Stromal cell of bone marrow (primary cell): ENCODE measurements around the gene CFAP20DC.
"Not testable (repeated sequence)": the region's sequence is repeated elsewhere in the genome, so short reads cannot be mapped to it uniquely, and the experiment has no call there.

Source experiments
- DNase-seq: peaks from one replicate; pipeline ENCODE4 v3.0.0-alpha.2; 2012; ENCODE audit warnings: low read depth

Gene CFAP20DC

DNA sequence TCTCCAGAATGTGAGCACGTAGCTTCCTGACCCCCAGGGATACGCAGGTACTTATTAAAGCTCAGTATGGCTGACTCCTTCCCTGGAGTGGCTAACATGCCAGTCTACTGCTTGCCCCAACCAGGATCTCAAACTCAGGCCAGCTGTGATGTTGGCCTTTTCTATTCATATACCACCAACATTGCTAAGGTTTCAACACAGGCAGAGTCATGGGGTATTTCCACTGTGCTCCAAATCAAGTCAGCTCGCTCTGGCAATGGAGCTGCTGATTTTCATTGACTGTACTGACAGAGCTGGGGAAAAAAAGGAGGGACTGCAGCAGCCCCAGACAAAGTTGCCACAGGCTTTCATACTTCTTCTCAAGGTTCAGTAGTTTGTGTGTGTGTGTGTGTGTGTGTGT, 87.0 kb downstream of the CFAP20DC start:
- DNase-seq, result no peak

DNA sequence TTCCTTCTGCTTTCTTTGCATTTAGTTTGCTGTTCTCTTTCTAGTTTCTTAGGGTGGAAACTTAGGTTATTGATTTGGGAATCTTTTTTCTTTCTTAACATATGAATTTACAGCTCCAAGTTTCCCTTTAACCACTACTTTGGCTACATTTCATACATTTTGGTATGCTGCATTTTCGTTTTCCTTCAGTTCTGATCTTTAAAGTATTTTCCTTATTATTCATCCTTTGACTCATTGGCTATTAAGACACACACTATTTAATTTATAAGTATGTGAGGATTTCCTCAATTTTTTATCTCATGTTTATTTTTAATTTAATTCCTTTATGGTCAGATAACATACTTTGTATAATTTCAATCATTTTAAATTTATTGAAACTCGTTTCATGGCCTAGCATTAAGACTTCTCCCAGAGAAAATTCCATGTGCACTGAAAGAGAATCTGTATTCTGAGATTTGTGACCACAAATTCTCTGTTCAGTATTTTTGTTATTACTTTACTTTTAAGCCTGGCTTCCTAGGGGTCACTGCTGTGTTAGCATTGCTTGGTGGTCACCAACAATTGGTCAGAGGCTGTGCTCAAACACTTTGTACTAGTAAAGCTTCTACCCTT, 87.7 kb downstream of the CFAP20DC start:
- DNase-seq, result no peak

DNA sequence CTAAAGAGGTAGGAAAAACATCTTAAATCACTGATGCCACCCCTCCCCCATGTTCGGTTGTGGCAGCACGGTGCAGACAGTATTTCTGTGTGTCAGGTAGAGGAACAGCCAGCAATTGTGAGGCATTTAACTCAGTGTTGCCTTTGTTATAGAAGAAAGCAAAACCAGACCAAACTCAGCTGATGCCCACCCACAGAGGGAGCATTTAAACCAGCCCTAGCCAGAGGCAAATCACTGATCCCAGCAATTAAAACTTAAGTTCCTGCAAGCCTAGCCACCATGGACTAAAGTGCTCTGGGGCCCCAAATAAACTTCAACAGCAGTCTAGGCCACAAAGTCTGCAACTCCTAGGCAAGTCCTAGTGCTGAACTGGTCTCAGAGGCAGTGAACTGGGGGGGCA, 94.5 kb downstream of the CFAP20DC start:
- no peak for DNase-seq

DNA sequence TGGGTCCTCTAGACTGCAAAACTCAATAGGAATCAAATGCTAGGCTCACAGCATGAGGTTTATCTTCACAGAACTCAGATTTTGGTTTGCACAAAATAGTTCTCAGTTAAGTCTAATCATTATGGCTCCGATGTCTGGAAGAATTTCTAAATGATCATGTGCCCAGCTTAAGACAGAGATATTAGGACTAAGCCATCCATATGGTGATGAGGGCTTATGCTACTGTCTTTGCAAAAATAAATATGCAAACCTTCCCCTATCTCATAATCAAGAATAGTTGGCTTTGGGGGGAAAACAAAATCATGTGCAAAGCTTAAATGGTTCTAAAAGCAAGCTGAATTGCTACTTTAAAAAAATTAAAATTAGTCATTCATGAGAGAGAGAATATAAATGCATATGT, 96.5 kb downstream of the CFAP20DC start:
- DNase-seq, result no peak

DNA sequence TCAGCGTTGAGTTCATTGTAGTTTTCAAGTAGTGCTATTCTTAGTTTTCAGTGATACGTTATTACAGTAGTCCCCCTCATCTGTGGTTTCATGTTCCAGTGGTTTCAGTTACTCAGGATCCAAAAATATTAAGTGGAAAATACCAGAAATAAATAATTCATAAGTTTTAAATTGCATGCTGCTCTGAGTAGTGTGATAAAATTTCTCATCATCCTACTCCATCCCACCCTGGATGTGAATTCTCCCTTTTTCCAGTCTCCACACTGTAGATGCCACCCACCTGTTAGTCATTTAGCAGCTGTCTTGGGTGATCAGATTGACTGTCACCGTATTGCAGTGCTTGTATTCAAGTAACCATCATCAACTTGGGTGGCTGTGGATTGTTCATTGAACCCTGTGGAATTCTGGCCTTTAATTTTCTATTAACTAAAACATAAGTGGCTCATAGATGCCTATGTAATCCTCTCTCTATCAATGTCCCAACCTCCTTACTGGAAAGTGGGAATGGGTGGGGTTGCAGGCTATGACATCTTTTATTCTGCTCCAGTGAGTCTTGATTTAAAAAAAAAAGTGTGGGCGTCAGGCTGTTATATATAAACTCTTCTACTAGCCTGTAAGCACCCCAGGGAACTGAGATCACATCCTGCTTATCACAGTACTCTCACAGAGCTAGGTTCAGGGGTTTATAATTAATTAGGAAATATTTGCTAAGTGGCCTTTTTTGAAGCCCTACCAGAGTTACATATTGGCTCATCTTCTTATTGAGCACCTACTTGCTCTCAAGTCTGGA, 97.5 kb downstream of the CFAP20DC start:
- DNase-seq, result peak; percentile 44

DNA sequence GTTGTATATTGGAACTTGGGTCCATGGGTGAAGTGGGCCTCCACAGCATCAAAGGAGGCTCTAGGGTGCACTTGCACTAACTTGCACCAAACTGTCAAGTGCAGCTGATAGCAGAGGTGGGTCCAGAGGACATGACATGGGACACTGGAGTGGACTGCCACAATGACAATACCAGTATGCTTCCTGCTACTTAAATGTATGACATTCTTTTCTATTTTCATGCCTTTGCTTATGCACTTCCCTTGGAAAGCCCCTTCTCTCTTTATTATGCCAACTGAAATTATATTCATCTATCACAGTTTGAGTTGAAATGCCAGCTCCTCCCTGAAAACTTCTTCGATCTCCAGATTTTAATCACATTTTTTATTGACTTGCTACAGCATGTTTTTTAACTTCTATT, 101.8 kb downstream of the CFAP20DC start:
- DNase-seq, result no peak

DNA sequence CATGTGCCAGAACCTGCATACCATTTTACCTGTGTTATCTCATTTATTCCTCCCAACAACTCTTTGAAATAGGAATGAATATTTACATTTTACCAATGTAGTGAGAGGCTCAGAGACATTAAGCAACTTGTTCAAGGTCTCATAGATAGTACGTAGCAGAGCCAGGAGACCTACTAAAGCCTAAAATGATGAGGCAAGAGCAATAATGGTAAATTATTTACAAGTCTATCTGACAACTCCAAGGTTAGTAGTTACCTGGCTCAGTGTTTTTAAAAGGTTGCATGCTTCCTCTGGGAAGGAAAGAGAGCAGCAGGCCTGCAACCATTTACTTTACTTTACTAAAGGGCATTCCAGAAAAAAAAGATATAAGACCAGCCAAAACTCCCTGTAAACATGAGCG, 103.0 kb downstream of the CFAP20DC start:
- DNase-seq, result no peak

DNA sequence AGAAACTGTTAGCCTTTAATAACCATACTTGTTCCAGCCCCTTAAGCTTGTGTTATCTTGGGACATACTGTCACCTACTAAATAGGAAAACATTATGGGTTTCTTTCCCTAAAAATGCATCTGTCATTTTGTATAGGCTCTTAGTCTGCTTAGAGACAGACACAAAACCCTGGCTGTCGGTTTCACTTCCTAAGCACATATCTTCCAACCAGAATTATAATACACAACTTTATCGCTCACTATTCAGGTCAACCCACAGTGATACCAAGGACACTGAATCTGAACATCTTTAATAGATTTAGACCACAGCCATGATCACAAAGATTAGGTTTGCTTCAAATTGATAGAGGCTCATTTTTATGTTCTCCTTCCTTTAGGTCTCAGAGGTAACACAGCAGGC, 111.8 kb downstream of the CFAP20DC start:
- no peak for DNase-seq

DNA sequence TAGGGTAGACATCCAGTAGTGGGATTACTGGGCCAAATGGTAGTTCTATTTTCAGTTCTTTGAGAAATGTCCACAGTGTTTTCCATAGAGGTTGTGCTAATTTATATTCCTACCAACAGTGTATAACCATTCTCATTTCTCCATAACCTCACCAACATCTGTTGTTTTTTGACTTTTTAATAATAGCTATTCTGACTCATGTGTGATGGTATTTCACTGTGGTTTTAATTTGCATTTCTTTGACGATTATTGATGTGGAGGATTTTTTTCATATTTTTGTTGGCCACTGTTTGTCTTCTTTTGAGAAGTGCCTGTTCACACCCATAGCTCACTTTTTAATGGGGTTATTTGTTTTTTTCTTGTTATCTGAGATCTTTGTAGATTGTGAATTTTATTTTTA, 125.2 kb downstream of the CFAP20DC start:
- DNase-seq, result peak; percentile 24

DNA sequence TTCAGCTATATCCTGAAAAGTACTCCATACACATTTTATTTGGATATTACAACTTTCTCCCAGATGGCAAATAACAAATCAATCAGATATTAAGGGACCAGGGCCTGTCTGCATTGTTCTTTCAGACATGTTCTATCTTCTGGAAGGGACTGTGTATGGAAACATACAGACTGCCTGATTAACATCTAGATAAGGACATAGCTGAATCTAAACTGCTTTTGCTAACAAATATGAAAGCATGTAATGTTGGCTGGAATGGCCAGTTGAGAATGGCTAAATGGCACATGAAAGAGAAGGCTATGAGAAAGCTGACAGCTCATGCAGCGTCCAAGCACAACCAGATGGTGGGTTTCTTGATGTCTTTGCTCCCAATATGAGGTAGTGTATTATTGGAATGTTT, 149.4 kb downstream of the CFAP20DC start:
- no peak for DNase-seq

DNA sequence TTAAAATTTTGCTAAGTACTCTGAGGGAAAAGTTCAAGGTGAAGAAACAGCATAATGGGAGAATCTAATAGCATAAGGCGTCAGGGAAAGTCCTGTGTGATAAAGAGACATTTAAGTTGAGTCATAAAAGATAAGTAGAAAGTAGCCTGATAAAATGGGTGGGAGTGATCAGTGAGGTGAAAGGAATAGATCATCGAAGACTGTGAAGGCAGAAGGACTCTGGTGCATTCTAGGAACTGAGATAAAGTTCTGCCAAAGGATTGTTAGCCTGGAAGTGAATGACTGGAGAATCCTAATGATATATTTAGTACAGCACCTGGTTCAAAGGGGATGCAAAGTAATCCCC, 149.9 kb downstream of the CFAP20DC start:
- no peak for DNase-seq

DNA sequence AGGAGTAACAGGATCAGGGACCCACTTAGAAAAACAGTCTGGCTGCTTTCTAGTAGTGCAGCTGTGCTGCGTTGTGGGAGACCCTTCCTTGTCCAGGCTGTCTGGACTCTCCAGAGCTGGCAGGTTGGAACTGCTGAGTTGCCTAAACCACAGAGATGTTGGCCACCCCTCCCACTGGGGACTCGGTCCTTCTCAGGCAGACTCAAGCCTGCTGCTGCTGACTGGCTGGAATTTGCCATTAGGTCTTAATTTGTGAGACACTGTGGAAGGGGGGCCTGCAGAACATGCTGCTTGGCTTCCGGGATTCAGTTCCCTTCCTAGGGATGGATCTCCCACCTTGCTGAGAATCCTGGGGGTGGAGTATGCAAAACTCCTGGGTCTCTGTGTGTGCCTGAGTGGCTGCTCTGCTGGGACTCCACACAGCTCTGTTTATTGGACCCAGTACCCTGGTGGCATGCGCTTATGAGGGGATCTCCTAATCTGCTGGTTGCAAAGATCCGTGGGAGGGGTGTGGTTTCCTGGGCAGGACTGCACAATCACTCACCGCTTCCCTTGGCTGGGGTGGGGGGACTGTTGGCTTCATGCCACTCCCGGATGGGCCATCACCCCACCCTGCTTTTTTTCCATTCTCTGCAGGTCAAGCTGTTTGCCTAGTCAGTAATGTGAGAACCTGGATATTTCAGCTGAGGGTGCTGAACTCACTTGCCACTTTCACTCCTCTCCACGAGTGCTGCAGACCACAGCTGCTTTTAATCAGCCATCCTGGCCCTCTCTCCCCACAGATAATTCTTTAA, 150.5 kb downstream of the CFAP20DC start:
- no peak for DNase-seq

DNA sequence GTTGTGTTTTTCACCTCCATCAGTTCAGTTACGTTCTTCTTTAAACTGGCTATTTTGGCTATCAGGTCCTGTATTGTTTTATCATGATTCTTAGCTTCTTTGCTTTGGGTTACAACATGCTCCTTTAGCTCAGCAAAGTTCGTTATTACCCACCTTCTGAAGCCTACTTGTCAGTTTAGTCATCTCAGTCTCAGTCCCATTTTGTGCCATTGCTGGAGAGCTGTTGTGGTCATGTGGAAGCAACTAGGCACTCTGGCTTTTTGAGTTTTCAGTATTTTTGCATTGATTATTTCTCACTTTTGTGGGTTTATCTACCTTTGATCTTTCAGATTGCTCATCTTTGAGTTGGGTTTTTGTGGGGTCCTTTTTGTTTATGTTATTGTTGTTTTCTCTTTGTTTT, 151.3 kb downstream of the CFAP20DC start:
- no peak for DNase-seq

DNA sequence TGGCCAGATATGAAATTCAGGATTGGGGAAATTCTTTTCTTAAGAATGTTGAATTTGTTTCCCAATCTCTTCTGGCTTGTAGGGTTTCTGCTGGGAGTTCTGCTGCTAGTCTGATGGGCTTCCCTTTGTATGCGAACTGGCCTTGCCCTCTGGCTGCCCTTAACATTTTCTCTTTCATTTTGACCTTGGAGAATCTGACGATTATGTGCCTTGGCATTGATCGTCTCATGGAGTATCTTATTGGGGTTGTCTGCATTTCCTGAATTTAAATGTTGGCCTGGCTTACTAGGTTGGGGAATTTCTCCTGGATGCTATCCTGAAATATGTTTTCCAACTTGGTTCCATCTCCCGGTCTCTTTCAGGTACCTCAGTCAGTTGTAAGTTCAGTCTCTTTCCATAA, 152.2 kb downstream of the CFAP20DC start:
- no peak for DNase-seq

DNA sequence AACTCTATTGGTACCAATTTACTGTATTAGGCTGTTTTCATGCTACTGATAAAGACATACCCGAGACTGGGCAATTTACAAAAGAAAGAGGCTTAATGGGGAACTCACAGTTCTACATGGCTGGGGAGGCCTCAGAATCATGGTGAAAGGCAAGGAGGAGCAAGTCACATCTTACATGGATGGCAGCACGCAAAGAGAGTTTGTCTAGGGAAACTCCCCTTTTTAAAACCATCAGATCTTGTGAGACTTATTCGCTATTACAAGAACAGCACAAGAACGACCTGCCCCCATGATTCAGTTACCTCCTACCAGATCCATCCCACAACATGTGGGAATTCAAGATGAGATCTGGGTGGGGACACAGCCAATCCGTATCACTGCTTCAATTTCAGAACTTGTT, 154.1 kb downstream of the CFAP20DC start:
- DNase-seq, result not testable (repeated sequence)

DNA sequence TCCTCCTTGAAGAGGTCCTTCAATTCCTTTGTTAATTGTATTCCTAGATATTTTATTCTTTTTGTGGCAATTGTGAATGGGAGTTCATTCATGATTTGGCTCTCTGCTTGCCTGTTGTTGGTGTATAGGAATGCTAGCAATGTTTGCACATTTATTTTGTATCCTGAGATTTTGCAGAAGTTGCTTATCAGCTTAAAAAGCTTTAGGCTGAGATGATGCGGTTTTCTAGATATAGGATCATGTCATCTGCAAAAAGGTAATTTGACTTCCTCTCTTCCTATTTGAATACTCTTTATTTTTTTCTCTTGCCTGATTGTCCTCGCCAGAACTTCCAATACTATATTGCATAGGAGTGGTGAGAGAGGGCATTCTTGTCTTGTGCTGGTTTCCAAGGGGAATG, 157.3 kb downstream of the CFAP20DC start:
- not testable (repeated sequence) for DNase-seq

DNA sequence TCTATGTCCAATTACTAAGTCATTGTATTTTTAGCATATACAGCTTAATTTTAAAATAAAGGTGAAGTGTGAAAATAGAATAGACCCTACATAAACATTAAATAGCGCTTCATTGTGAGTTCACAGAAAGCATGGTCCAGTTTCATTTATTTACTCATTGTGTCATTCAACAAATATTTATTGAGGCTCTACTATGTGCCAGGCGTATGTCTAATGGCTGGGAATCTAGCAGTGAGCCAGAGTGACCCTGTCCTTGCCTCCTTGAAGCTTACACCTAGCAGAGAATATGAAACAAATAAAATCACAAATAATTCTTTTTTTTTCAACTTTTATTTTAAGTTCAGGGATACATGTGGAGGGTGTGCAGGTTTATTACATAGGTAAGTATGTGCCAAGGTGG, 161.7 kb downstream of the CFAP20DC start:
- no peak for DNase-seq

DNA sequence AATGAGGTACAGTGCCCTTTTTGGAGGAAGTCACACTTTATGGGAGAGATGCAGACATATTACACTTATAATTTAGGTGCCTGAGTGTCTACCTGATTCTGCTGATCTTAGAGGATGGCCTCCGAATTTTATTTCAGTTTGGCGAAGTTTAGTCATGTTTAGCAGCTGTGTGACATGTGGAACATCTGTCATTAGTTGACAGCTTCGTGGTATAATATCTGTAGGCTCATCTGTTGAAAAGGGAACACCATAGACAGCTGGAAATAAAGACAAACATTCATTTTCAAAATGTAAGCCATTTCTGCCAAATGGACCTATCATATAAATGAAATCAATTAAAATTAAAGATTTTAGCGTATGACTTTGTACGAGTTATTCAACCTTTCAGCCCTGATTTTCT, 165.4 kb downstream of the CFAP20DC start:
- no peak for DNase-seq

DNA sequence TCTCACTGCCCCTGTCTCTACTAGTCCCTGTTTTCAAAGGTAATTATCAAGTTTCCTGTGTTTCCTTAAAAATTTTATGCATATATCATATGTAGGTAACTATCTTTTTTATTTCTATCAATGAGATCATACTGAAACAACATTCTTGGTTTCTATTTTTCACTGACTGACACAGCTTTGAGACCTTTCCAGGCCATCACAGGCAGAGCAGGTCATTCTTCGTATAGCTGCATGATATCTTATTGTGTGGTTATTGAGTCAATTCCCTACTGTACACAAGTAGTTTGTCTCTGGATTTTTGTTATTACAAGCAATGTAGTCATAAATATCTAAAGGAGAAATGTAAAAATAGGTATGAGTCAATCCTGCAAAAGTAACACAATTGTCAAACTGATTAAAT, 169.6 kb downstream of the CFAP20DC start:
- no peak for DNase-seq

DNA sequence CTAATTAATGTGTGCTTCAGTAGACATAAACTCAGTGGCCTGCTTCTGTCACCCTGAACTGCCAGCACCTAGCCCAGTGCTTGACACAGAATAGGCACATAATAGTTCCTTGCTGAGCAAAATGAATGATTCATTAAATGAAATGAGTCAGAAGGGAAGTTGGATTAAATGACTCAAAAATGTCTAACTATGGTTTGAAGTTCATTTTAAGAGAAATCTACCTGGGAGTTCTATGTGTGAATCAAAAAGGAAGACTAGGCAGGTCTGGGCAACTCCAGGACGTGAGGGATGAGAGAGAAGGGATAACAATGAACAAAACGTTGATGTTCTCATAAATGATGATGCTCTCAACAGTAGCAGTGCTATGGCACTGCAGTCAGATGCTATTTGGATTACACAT, 175.0 kb downstream of the CFAP20DC start:
- DNase-seq, result peak; percentile 36

DNA sequence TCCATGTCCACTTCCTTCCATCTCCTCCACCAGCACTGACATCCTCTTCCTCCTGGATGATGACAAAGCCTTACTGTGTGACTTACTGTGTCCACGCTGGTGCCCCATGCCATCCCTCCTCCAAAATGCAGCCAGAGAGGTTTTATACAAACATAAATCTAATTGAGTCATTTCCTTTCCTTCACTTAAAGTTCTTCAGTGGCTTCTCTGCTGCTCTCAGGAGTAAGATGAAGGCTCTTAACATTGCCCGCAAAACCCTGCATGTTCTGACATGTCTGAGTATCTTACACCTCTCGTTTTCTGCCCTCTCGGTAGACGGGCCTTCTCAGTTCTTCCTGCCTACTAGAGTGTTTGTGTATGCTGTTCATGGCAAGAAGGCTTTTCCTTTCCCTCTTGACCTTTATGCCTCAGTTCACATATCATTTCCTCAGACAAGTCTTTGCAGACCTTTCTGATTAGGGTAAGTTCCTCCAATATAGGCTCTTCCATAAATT, 175.5 kb downstream of the CFAP20DC start:
- no peak for DNase-seq

DNA sequence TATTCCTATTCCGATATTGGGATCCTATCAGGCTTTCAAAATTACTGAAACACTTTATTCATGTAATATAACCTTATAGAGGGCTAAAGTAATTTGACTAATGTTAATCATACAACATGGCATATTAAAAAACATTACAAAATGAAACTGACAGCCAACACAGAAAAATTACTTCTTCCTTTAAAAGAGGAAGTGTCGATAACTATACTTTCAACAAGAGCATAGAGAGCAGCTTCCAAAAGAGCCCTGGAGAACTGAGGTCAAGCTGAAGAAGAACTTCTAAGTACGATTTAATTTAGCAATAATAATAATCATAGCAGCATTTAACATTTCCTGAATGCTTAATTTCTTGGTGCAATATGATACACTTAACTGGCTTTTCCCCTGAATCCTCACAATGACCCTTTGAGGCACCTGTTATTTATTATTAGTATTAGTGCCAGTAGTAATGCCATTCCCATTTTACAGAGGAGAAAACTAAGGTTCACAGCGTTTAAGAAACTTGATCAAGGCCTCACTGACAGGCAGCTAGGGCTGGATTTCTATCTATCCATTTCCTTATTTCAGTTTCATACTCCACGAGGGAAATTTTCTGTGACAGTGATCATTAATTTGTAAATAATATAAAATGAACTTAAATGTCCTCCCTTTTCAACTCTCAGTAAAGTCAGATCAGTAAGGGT, 181.6 kb downstream of the CFAP20DC start:
- DNase-seq, result no peak

DNA sequence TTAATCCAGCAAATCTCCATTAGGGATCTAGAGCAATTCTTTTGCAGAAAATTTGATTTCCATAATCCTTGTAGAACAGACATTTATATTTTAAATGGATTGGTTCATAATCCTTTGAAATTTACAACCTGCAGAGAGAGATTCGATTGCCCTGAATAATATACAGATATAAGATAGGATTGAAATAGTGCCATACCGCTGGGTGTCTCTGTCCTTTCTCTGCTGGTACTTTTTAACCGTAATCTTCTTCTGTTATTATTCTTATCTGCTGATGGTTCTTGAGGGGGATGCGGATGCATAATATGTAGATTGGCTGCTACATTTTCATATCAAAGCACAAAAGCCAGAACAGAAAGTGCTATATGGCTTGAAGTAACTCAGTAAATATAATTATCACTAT, 182.2 kb downstream of the CFAP20DC start:
- no peak for DNase-seq
